Measurements from ENCODE around the gene SLC8A1.

SLC8A1 gene

DNA sequence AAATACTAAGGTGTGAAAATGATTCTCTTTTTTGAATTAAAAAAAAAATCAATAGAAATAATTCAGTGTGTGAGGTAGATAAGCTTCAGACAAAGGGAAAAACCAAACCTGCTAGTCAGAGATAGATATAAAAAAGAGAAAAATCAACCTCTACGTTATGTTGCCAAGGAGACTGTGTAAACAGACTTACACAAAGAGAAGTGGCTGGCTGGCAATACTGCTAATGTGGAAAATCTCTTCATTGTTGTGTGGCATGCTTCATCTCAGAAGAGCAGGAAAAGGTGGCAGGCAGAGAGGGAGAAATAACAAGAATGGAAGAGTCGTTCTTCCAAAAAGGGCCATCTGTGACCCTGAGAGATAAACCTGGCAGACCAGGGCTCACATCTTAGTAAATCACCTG, 200.8 kb downstream of the SLC8A1 start:
- no peak overlapping the region for H3K4me3 ChIP-seq (replicated peaks; ENCODE audit: low read depth, low read length)
- H3K27me3 ChIP-seq (replicated peaks; ENCODE audit: control insufficient read depth, insufficient read depth, low read length) = no peaks in the 10 kb centered on the region
- TF ChIP-seq CTCF (IDR thresholded peaks at IDR 0.05; ENCODE audit: insufficient read depth, low read length, poor library complexity, severe bottlenecking) = no peak
- H3K36me3 ChIP-seq (ENCODE audit: control insufficient read depth, insufficient read depth, low read length) = no peaks in the 10 kb centered on the region
- no peak for DNase-seq (ENCODE audit: extremely low read depth, insufficient read length)

GRCh38 chr2:40249577-40249976, 202.3 kb downstream of the SLC8A1 start:
- no peak for TF ChIP-seq CTCF (IDR thresholded peaks at IDR 0.05; ENCODE audit: insufficient read depth, low read length, poor library complexity, severe bottlenecking)

GRCh38 chr2:40248294-40248693, 203.6 kb downstream of the SLC8A1 start:
- Histone ChIP-seq H3K4me3 (replicated peaks; ENCODE audit: low read depth, low read length) (no peak overlapping the region), H3K27me3 (replicated peaks; ENCODE audit: control insufficient read depth, insufficient read depth, low read length) (no peaks in the 10 kb centered on the region), H3K36me3 (ENCODE audit: control insufficient read depth, insufficient read depth, low read length) (no peaks in the 10 kb centered on the region)
- no peak for TF ChIP-seq CTCF (IDR thresholded peaks at IDR 0.05; ENCODE audit: insufficient read depth, low read length, poor library complexity, severe bottlenecking)
- no peak for DNase-seq (ENCODE audit: extremely low read depth, insufficient read length)

More at GRCh38 chr2:40249577-40249976, 202.3 kb downstream of the SLC8A1 start:
- Histone ChIP-seq H3K4me3 (replicated peaks; ENCODE audit: low read depth, low read length) (no peak overlapping the region), H3K36me3 (ENCODE audit: control insufficient read depth, insufficient read depth, low read length) (no peaks in the 10 kb centered on the region), H3K27me3 (replicated peaks; ENCODE audit: control insufficient read depth, insufficient read depth, low read length) (no peaks in the 10 kb centered on the region)
- DNase-seq (ENCODE audit: extremely low read depth, insufficient read length) = no peak

DNA sequence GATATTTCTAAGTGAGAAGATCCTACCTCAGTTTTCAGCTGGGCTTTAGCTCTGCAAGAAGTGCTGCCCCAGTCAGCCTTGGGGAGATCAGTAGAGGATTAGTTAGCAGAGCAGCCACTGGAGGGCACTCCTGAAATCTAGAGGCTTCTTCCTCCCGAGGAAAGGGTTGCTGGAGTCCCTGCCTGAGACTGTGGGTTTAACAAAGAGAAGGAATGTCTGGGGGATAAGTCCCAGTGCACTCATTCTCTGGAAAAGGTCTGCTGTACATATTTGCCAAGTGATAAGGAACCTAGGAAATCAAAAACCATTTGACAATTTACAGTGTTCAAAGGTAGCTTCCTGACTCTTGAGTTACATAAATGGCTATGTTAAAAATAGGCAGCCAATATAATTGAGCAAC, 207.2 kb downstream of the SLC8A1 start:
- no peak for DNase-seq (ENCODE audit: extremely low read depth, insufficient read length)
- no peaks in the 10 kb centered on the region for H3K36me3 ChIP-seq (ENCODE audit: control insufficient read depth, insufficient read depth, low read length)
- H3K27me3 ChIP-seq (replicated peaks; ENCODE audit: control insufficient read depth, insufficient read depth, low read length) = no peaks in the 10 kb centered on the region
- TF ChIP-seq CTCF (IDR thresholded peaks at IDR 0.05; ENCODE audit: insufficient read depth, low read length, poor library complexity, severe bottlenecking) = peak; percentile 66
- no peak overlapping the region for H3K4me3 ChIP-seq (replicated peaks; ENCODE audit: low read depth, low read length)

DNA sequence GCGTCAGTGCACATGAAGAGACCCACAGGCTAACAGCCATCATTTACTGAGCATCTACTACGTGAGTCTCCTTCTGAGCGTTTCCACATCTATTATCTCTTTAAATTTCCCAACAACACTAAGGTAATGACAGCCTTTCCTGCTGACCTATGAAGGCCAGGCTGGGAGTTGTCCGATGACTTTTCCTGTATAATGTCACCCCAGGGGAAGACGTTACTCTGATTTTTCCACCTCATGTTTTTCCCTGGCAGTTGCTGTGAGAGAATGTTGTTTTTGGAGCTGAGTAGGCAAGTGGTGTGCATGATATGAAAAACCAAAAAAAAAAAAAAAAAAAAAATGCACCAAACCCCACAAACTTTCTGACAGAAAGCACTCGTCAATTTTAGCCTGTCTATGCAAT, 207.6 kb downstream of the SLC8A1 start:
- Histone ChIP-seq H3K36me3 (ENCODE audit: control insufficient read depth, insufficient read depth, low read length) (no peaks in the 10 kb centered on the region), H3K4me3 (replicated peaks; ENCODE audit: low read depth, low read length) (no peak overlapping the region), H3K27me3 (replicated peaks; ENCODE audit: control insufficient read depth, insufficient read depth, low read length) (no peaks in the 10 kb centered on the region)
- no peak for DNase-seq (ENCODE audit: extremely low read depth, insufficient read length)
- TF ChIP-seq CTCF (IDR thresholded peaks at IDR 0.05; ENCODE audit: insufficient read depth, low read length, poor library complexity, severe bottlenecking) = no peak

DNA sequence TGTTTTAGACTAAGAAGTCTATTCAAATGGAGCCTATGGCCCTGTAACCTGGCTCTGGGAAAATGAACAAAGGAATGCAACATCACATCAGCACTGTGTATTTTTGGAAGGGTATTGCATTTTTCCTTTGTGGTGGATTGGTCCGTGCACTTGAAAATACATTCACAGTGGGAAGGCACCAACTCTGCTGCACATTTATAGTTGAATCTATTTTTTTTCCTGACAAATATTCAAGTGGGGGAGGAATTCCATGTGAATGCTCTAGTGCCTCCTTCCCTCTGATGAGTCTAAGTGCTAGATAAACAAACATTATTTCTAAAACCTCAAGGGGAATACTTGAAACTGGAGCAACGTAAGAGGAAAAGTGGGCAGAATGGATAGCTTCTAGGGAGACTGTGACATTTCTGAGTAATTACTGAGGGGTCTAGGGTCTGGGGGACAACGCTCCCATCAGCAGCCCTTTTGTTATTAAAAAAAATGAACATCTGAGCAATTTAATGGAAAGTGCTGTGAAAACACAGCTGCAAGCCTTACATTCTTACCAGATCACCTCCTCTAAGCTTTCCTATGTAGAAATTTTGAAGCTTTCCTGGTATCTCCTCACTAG, 208.2 kb downstream of the SLC8A1 start:
- H3K4me3 ChIP-seq (replicated peaks; ENCODE audit: low read depth, low read length) = no peak overlapping the region
- DNase-seq (ENCODE audit: extremely low read depth, insufficient read length) = no peak
- H3K36me3 ChIP-seq (ENCODE audit: control insufficient read depth, insufficient read depth, low read length) = no peaks in the 10 kb centered on the region
- no peaks in the 10 kb centered on the region for H3K27me3 ChIP-seq (replicated peaks; ENCODE audit: control insufficient read depth, insufficient read depth, low read length)
- TF ChIP-seq CTCF (IDR thresholded peaks at IDR 0.05; ENCODE audit: insufficient read depth, low read length, poor library complexity, severe bottlenecking) = no peak
